A549 (cell line): Measurements from ENCODE around the gene CBLN1. TPM values are rescaled to one million over a fixed set of nuclear protein-coding genes. Genes with fewer than 3 reads are reported as not detected.

Experiments
- ATAC-seq, 2 experiments: fragments of 200-7000 bp in 1 of 2; fragments of >200 bp in 1 of 2; cut with Nextera tagmentation in 1 of 2; cut with Tn5 transposase in 1 of 2; 3 replicates each; pipeline versions ENCODE4 v1.8.0 to v1.9.1; 2018 to 2020; ENCODE audit warnings: mild to moderate bottlenecking in 1 of 2, moderate library complexity in 1 of 2
- CTCF ChIA-PET: fragments of 300-600 bp; sonication (Branson Sonifier 250); formaldehyde crosslinking; extraction: SDS; loops from one replicate; lab custom pipeline; 2021; ENCODE audit warnings: antibody characterized with exemption, inconsistent platforms; lab: Yijun Ruan, JAX
- POLR2A ChIA-PET: fragments of 350-600 bp; formaldehyde crosslinking; extraction: SDS; loops from one replicate; lab custom pipeline; 2021; ENCODE audit warnings: antibody characterized with exemption, inconsistent platforms; lab: Yijun Ruan, JAX
- DNase-seq, 2 experiments: peaks; one replicate each; pipeline versions ENCODE4 v3.0.0 to v3.0.0-alpha.2; 2011 to 2016; ENCODE audit warnings: low read depth in 1 of 2, low spot score in 1 of 2
- FAIRE-seq: peaks from 2 replicates; lab custom pipeline; 2011; peaks lifted over from hg19 to GRCh38; lab: Jason Lieb, UNC
- H3K27ac ChIP-seq, 2 experiments: fragments of >200 bp; sonication (Bioruptor Twin); formaldehyde crosslinking; 3 replicates each; pipeline ENCODE4 v1.5.1; 2016 to 2017
- H3K4me1 ChIP-seq: fragments of >200 bp; sonication (Bioruptor Twin); formaldehyde crosslinking; 3 replicates; pipeline ENCODE4 v1.6.1; 2016
- H3K4me2 ChIP-seq: fragments of >200 bp; sonication (Bioruptor Twin); formaldehyde crosslinking; 3 replicates; pipeline ENCODE4 v1.6.1; 2016
- H3K4me3 ChIP-seq: fragments of >200 bp; sonication (Bioruptor Twin); formaldehyde crosslinking; 3 replicates; pipeline ENCODE4 v1.5.1; 2016
- H3K9me3 ChIP-seq: fragments of >200 bp; sonication (Bioruptor Twin); formaldehyde crosslinking; 3 replicates; pipeline ENCODE4 v1.6.1; 2016
- CBX8 ChIP-seq: fragments of 200-600 bp; sonication (generic); IDR thresholded peaks from 2 replicates; pipeline ENCODE4 v1.6.1; 2016
- CHD4 ChIP-seq: fragments of 200-600 bp; sonication (generic); IDR thresholded peaks from 2 replicates; pipeline ENCODE4 v1.6.1; 2016; ENCODE audit warnings: antibody characterized with exemption, mild to moderate bottlenecking, borderline replicate concordance
- HDAC2 ChIP-seq: fragments of 200-600 bp; sonication (generic); IDR thresholded peaks from 2 replicates; pipeline ENCODE4 v1.6.1; 2016
- HEYL ChIP-seq: fragments of 250-450 bp; sonication (Bioruptor Pico); IDR thresholded peaks from 2 replicates; pipeline ENCODE4 v1.8.0; 2021; ENCODE audit warnings: mild to moderate bottlenecking, moderate library complexity
- HOXB13 ChIP-seq: fragments of 250-450 bp; sonication (Bioruptor Pico); IDR thresholded peaks from 2 replicates; pipeline ENCODE4 v1.5.0; 2020; ENCODE audit warnings: low read depth, mild to moderate bottlenecking, moderate library complexity
- JUN ChIP-seq, 2 experiments: fragments of >200 bp; sonication (Bioruptor Twin); formaldehyde crosslinking; IDR thresholded peaks; 2 replicates in 1 of 2; 3 replicates in 1 of 2; pipeline ENCODE4 v1.6.1; 2016 to 2017
- MAZ ChIP-seq: fragments of 150-350 bp; IDR thresholded peaks from 2 replicates; pipeline ENCODE4 v1.6.1; 2014; ENCODE audit warnings: antibody characterized with exemption, low read depth, low read length, borderline replicate concordance
- MYC ChIP-seq: IDR thresholded peaks from 2 replicates; pipeline ENCODE4 v1.6.1; 2012; ENCODE audit warnings: mild to moderate bottlenecking, inconsistent platforms, low read length, improper control_type of control experiment, borderline replicate concordance
- PHF8 ChIP-seq: fragments of 200-600 bp; sonication (generic); IDR thresholded peaks from 2 replicates; pipeline ENCODE4 v1.6.1; 2016; ENCODE audit warnings: low read depth, mild to moderate bottlenecking, antibody characterized with exemption, moderate library complexity, borderline replicate concordance
- POLR2A ChIP-seq: IDR thresholded peaks from 2 replicates; pipeline ENCODE4 v1.6.1; 2012; ENCODE audit warnings: mild to moderate bottlenecking, low read length
- RAD21 ChIP-seq, 2 experiments: fragments of >200 bp in 1 of 2; sonication (Bioruptor Twin) in 1 of 2; formaldehyde crosslinking in 1 of 2; IDR thresholded peaks in 1 of 2; conservative IDR thresholded peaks in 1 of 2; 2 replicates in 1 of 2; 3 replicates in 1 of 2; pipeline ENCODE4 v1.6.1; 2012 to 2018; ENCODE audit warnings: inconsistent platforms in 1 of 2
- RARB ChIP-seq: fragments of 250-450 bp; sonication (Bioruptor Pico); IDR thresholded peaks from 2 replicates; pipeline ENCODE4 v1.8.0; 2021; ENCODE audit warnings: mild to moderate bottlenecking, moderate library complexity
- RFX5 ChIP-seq: fragments of 450-650 bp; IDR thresholded peaks from 2 replicates; pipeline ENCODE4 v1.7.1; 2014; ENCODE audit warnings: antibody characterized with exemption, mild to moderate bottlenecking, moderate library complexity
- RNF2 ChIP-seq: fragments of 200-600 bp; sonication (generic); IDR thresholded peaks from 2 replicates; pipeline ENCODE4 v1.6.1; 2016; ENCODE audit warnings: low read depth, mild to moderate bottlenecking, antibody characterized with exemption, moderate library complexity, borderline replicate concordance
- TP53 ChIP-seq: fragments of 250-450 bp; sonication (Bioruptor Pico); IDR thresholded peaks from 2 replicates; pipeline ENCODE4 v1.5.0; 2021; ENCODE audit warnings: mild to moderate bottlenecking, moderate library complexity
- ZFP36 ChIP-seq: fragments of 450-650 bp; IDR thresholded peaks from 2 replicates; pipeline ENCODE4 v1.6.1; 2014; ENCODE audit warnings: borderline replicate concordance; ENCODE audit not compliant: partially characterized antibody
- ZNF302 ChIP-seq: fragments of 250-450 bp; sonication (Bioruptor Pico); IDR thresholded peaks from 2 replicates; pipeline ENCODE4 v1.9.0; 2021; ENCODE audit warnings: inconsistent platforms, mild to moderate bottlenecking, moderate library complexity
- ZSCAN20 ChIP-seq: fragments of 250-450 bp; sonication (Bioruptor Pico); IDR thresholded peaks from 2 replicates; pipeline ENCODE4 v1.8.0; 2022; ENCODE audit warnings: mild to moderate bottlenecking, moderate library complexity
- WGBS: methylation state at CpG from one replicate; pipeline ENCODE4 v1.1.6; 2017; ENCODE audit errors: missing lambda C conversion rate; 5-methylcytosine and 5-hydroxymethylcytosine counted together
- polyA plus RNA-seq, 4 experiments: library from polyadenylated mRNA; depleted of rRNA in 3 of 4; stranded (reverse); fragments of >200 nt; fragmentation: RNase III in 1 of 4; extraction: RNeasy Plus Mini Kit Qiagen cat#74134 plus additional on column Dnase treatment in 1 of 4; gene quantifications; 2 replicates in 3 of 4; 3 replicates in 1 of 4; pipeline ENCODE4 v1.2.3, GENCODE V29; 2011 to 2017
- TF ChIP-seq, protein P1 (sequence below): fragments of >200 bp; sonication (Bioruptor Twin); formaldehyde crosslinking; IDR thresholded peaks from 3 replicates; pipeline ENCODE4 v1.6.1; 2016
- TF ChIP-seq, protein P2 (sequence below): fragments of 250-450 bp; sonication (Bioruptor Pico); IDR thresholded peaks from 2 replicates; pipeline ENCODE4 v1.5.0; 2020; ENCODE audit warnings: low read depth, mild to moderate bottlenecking, moderate library complexity
- TF ChIP-seq, protein P3 (sequence below): IDR thresholded peaks from 2 replicates; pipeline ENCODE4 v1.6.1; 2012
- TF ChIP-seq, protein P4 (sequence below): fragments of 450-650 bp; IDR thresholded peaks from 2 replicates; pipeline ENCODE4 v1.6.1; 2014; ENCODE audit warnings: antibody characterized with exemption
- TF ChIP-seq, protein P5 (sequence below): fragments of 200-600 bp; sonication (generic); IDR thresholded peaks from 2 replicates; pipeline ENCODE4 v1.6.1; 2016; ENCODE audit warnings: antibody characterized with exemption, mild to moderate bottlenecking, moderate library complexity
- TF ChIP-seq, protein P6 (sequence below): fragments of >200 bp; sonication (Bioruptor Twin); formaldehyde crosslinking; IDR thresholded peaks from 2 replicates; pipeline ENCODE4 v1.6.1; 2016
- TF ChIP-seq, protein P7 (sequence below): fragments of 150-350 bp; IDR thresholded peaks from 2 replicates; pipeline ENCODE4 v1.6.1; 2014; ENCODE audit warnings: low read depth, mild to moderate bottlenecking, low read length

CBLN1 gene
- polyA plus RNA-seq, 2 of the 4 experiments (the other 2 are of a cell fraction) = 0.04 TPM; not detected in 1

DNA sequence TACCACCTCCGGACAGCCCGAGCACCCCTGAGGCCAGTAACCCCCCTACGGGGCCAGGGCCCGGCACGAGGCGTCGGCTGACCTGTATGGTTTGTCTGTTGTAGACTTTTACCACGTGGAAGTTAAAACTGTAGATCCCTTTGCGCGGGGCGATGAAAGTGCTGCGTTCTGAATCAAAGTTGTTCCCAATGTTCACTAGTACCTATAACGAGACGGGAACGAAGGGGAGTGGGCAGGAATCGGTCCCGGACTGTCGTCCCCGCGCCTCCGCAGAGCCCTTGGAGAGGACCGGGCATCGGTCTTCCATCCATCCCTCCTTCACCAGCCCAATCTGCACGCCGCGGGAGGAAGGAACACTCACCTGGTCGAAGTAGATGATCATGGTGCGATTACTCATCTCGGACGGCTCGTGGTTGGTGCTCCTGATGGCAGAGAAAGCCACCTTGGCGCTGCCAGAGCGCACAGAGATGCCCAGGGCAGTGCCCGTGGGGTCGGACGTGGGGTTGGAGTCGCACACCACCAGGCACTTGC lies 732 bp downstream of the CBLN1 start:
- WGBS = 41% methylated on average over 35 of the region's 37 CpGs
- Histone ChIP-seq H3K4me2 (no peak overlapping the region; the same call in 2 of the 3 replicates), H3K4me1 (0 out of 3 replicates have a peak, but pooled peaks cover 3% of the 10 kb centered on the region), H3K9me3 (no peaks in the 10 kb centered on the region)
- POLR2A ChIA-PET = no interaction called here
- no peak for DNase-seq
- no peak for TF ChIP-seq ZFP36
- no peak for TF ChIP-seq JUN (IDR thresholded peaks at IDR 0.05)
- TF ChIP-seq RARB (CRISPR knock-in tag) = no peak
- TF ChIP-seq HOXB13 = no peak
- no peak for TF ChIP-seq RNF2
- TF ChIP-seq, protein P1, sequence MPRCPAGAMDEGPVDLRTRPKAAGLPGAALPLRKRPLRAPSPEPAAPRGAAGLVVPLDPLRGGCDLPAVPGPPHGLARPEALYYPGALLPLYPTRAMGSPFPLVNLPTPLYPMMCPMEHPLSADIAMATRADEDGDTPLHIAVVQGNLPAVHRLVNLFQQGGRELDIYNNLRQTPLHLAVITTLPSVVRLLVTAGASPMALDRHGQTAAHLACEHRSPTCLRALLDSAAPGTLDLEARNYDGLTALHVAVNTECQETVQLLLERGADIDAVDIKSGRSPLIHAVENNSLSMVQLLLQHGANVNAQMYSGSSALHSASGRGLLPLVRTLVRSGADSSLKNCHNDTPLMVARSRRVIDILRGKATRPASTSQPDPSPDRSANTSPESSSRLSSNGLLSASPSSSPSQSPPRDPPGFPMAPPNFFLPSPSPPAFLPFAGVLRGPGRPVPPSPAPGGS = no peak
- TF ChIP-seq HEYL (CRISPR knock-in tag) = no peak
- TF ChIP-seq, protein P2, sequence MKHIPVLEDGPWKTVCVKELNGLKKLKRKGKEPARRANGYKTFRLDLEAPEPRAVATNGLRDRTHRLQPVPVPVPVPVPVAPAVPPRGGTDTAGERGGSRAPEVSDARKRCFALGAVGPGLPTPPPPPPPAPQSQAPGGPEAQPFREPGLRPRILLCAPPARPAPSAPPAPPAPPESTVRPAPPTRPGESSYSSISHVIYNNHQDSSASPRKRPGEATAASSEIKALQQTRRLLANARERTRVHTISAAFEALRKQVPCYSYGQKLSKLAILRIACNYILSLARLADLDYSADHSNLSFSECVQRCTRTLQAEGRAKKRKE = no peak
- no peak for TF ChIP-seq ZSCAN20 (CRISPR knock-in tag)
- TF ChIP-seq, protein P3, sequence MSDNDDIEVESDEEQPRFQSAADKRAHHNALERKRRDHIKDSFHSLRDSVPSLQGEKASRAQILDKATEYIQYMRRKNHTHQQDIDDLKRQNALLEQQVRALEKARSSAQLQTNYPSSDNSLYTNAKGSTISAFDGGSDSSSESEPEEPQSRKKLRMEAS = no peak
- TF ChIP-seq RAD21 (conservative IDR thresholded peaks at IDR 0.05 in 1 of 2, IDR thresholded peaks at IDR 0.05 in 1 of 2) = no peak
- no peak for TF ChIP-seq POLR2A
- TF ChIP-seq MAZ = no peak
- TF ChIP-seq MYC = no peak
- TF ChIP-seq, protein P4, sequence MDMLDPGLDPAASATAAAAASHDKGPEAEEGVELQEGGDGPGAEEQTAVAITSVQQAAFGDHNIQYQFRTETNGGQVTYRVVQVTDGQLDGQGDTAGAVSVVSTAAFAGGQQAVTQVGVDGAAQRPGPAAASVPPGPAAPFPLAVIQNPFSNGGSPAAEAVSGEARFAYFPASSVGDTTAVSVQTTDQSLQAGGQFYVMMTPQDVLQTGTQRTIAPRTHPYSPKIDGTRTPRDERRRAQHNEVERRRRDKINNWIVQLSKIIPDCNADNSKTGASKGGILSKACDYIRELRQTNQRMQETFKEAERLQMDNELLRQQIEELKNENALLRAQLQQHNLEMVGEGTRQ = no peak
- no peak for TF ChIP-seq HDAC2
- TF ChIP-seq CBX8 = no peak
- TF ChIP-seq, all 56 proteins: peak for 0
- CTCF ChIA-PET = interaction anchor here (0.6 kb wide), 1 partner anchor 71 kb away, joined by 4 read pairs; no protein-coding TSS in a partner anchor
- no peak overlapping the region for H3K4me3 ChIP-seq
- H3K27ac ChIP-seq = no peak overlapping the region
- ATAC-seq (no peak), FAIRE-seq (no peak)

DNA sequence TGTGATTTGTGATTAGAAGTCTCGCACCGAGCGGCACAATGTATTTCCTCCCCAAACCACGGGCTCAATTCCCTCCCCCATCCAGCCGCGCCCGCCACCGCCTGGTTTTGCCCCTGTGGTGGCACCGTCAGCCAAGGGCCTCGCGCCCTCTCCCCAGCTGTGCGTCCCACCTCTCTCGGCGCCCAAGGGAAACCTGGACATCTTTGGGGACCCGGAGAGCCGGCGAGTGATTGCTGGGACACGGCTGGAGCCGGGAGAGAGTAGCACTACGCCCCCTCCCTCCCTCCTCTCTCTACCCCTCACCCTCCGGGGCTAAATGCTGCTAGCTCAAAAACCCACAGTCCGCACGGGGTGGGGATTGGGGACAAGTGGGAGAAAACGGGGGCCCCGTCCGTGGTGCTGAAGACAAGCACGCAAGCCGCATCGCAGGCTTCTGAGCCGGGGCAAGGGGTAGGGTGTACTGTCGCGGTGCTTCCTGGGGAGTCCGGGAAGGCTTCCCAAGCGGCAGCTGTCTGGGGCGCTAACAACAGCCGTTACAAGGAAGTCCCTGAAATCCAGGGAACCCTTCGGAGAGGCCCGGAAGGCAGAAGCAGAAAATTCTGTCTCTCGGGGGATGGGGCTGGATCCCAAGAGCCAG lies 1.4 kb downstream of the CBLN1 start:
- POLR2A ChIA-PET = no interaction called here
- ATAC-seq = no peak
- no peak for DNase-seq

More for the DNA sequence above, 1.4 kb downstream of the CBLN1 start:
- no peak overlapping the region for H3K4me3 ChIP-seq
- FAIRE-seq = no peak
- WGBS = 55% methylated on average over 35 of the region's 39 CpGs
- H3K4me1 ChIP-seq = 0 out of 3 replicates have a peak, but pooled peaks cover 3% of the 10 kb centered on the region
- CTCF ChIA-PET = no interaction called here
- no peak for TF ChIP-seq TP53
- TF ChIP-seq, protein P5, sequence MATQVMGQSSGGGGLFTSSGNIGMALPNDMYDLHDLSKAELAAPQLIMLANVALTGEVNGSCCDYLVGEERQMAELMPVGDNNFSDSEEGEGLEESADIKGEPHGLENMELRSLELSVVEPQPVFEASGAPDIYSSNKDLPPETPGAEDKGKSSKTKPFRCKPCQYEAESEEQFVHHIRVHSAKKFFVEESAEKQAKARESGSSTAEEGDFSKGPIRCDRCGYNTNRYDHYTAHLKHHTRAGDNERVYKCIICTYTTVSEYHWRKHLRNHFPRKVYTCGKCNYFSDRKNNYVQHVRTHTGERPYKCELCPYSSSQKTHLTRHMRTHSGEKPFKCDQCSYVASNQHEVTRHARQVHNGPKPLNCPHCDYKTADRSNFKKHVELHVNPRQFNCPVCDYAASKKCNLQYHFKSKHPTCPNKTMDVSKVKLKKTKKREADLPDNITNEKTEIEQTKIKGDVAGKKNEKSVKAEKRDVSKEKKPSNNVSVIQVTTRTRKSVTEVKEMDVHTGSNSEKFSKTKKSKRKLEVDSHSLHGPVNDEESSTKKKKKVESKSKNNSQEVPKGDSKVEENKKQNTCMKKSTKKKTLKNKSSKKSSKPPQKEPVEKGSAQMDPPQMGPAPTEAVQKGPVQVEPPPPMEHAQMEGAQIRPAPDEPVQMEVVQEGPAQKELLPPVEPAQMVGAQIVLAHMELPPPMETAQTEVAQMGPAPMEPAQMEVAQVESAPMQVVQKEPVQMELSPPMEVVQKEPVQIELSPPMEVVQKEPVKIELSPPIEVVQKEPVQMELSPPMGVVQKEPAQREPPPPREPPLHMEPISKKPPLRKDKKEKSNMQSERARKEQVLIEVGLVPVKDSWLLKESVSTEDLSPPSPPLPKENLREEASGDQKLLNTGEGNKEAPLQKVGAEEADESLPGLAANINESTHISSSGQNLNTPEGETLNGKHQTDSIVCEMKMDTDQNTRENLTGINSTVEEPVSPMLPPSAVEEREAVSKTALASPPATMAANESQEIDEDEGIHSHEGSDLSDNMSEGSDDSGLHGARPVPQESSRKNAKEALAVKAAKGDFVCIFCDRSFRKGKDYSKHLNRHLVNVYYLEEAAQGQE = peak; percentile 55; the same call in 1 of the 2 replicates
- TF ChIP-seq RFX5 = no peak
- TF ChIP-seq PHF8 = no peak
- TF ChIP-seq, protein P6, sequence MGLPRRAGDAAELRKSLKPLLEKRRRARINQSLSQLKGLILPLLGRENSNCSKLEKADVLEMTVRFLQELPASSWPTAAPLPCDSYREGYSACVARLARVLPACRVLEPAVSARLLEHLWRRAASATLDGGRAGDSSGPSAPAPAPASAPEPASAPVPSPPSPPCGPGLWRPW = no peak
- TF ChIP-seq, protein P7, sequence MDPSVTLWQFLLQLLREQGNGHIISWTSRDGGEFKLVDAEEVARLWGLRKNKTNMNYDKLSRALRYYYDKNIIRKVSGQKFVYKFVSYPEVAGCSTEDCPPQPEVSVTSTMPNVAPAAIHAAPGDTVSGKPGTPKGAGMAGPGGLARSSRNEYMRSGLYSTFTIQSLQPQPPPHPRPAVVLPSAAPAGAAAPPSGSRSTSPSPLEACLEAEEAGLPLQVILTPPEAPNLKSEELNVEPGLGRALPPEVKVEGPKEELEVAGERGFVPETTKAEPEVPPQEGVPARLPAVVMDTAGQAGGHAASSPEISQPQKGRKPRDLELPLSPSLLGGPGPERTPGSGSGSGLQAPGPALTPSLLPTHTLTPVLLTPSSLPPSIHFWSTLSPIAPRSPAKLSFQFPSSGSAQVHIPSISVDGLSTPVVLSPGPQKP = no peak
- TF ChIP-seq CHD4 = no peak
- no peak for TF ChIP-seq ZNF302 (CRISPR knock-in tag)
- H3K4me2 ChIP-seq = no peak overlapping the region
- no peaks in the 10 kb centered on the region for H3K9me3 ChIP-seq
- H3K27ac ChIP-seq = no peak overlapping the region
